ENCODE results near the gene SRPK3.

DNA sequence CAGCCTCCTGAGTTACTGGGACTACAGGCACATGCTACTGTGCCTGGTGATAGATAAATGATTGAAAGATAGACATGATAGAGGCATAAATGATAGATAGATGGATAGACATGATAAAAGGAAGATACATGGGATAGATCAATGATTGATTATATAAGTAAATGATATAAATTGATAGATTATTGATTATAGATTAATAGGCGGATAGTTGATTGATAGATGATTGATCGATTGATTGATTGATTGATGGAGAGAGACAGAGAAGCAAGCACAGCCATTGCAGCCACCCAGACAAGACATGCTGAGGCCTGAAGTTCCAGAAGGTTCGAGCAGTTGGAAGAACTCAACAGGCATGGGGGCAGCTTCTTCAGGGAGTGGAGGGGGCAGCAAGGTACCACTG lies 34.5 kb upstream of the SRPK3 start:
- TF ChIP-seq CTCF (IDR thresholded peaks at IDR 0.05; ENCODE audit: low read length) (no peak), EZH2 (IDR thresholded peaks at IDR 0.05; ENCODE audit: borderline replicate concordance, low read length) (no peak)
